Measurements from ENCODE around the gene HSPA8.

HSPA8 gene

GRCh38 chr11:123047266-123047946 is 14.5 kb downstream of the HSPA8 start:
- no peak for DNase-seq

DNA sequence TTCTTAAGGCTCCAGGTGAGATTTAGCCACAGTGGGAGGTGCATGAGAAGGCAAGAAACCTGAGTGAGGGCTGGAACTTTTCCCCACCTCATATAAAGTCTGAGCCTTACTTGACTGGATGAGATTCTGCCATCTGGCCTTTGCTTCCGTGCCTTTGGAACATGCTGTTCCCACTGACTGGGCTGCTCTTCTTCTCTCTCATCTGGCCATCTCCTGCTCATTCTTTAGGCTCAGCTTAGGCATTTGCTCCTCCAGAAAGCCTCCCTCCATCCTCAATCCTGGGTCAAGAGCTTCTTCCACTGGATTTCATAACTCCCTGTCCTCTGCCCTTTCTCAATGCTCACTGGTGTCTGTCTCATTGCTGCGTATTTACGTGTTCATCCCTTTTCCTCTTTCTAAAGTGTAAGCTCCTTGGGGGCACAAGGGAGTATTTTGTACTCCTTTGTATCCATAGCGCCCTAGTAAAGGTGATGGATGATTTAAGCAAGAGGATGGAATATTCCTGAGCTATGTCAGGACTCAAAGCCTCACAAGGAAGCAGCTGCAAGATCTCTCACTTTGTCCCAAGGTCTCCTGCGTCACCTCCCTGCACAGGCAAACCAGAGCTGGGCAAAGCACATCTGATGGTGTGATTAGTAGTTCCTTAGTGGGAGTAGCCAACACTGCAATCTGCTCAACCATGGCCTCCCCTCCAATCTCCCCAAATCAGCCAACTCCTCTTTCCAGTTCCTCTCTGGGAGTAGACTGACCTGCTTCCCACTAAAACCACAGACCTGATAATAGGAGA is 15.3 kb downstream of the HSPA8 start:
- DNase-seq: no peak

- no peak for DNase-seq
Measured at GRCh38 chr11:123045101-123045500, 16.8 kb downstream of the HSPA8 start.

DNA sequence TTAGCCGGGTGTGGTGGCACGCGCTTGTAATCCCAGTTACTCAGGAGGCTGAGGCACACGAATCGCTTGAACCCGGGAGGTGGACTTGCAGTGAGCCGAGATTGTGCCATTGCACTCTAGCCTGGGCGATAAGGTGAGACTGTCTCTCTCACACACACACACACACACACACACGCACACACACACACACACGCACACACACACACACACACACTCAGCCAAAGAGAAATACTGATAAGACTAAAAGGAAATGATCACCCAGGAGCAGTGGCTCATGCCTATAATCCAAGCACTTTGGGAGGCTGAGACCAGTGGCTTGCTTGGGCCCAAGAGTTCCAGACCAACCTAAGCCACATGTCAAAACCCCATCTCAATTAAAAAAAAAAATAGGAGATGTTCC is 20.8 kb downstream of the HSPA8 start:
- DNase-seq: no peak

- no peak for DNase-seq
Measured at GRCh38 chr11:123040111-123040432, 21.9 kb downstream of the HSPA8 start.

- no peak for DNase-seq
Measured at GRCh38 chr11:123035831-123036230, 26.1 kb downstream of the HSPA8 start.

DNA sequence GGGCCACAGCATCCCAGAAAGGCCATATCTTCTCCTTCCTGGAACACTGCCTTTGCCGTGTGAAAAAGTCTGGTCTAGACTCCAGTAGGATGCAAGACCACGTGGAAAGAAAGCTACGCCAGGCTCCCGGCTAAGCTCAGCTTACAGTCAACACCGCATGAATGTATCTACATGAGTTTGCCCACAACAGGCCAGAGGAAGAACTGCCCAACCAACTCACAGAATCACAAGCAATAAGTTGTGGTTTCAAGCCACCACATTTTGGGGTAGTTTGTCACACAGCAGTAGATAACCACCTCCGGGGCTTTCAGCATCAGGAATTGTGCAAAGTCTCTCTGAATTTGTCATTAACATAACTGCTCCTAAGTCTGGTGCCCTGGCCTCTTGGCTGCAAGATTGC is 27.3 kb downstream of the HSPA8 start:
- DNase-seq: no peak

DNA sequence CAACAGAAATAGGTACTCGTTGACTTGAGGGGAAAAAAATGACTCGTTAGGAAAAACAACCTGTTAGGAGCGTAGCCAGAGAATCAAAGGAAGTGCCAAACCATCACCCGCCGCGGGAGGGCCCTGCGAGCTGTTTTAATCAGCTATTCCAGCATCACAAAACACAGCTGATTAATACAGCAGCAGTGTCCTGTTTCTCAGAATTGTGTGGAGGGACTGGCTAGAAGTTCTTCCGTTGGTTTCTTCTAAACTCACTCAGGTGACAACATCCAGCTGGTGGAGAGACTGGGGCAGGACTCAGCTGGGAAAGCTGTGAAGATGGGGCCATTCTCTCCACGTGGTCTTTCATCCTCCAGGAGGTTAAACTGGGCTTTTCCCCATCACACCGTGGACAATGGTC is 28.0 kb downstream of the HSPA8 start:
- no peak for DNase-seq

GRCh38 chr11:123030517-123030916 is 31.4 kb downstream of the HSPA8 start:
- DNase-seq: no peak

DNA sequence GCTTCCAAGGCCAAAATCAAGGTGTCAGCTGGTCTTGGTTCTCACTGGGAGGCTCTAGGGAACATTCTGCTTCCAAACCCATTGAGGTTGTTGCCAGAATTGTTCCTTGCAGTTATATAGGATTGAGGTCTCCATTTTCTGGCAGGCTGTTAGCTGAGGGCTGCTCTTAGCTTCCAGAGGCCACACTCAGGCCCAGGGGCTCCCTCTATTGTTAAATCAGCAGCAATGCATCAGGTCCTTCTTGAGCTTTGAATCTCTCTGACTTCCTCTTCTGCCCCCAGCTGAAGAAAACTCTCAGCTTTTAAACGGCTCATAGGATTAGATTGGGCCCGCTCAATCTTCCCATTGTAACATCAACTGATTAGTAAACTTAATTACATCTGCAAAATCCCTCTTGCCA is 41.0 kb downstream of the HSPA8 start:
- DNase-seq: peak in 1 of 5 experiments; percentile 51

DNA sequence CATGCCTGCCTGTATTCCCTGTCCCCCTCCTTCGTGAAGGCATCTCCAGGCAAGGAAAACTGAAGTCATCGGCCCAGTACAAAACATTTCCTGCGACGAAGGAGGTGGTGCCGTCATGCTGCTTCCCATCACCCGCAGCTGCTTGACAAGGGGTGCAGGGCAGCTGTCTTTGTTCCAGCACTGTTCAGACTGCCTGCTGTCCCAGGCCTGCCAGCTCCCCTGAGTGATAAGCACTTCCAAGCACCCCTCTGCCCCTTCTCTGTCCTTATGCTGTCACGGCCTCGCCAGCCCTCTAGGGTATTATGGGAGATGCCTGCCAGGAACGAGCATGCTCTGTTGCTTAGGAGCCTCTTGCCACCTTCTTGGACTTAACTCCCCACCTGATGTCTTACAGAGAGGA is 43.2 kb downstream of the HSPA8 start:
- no peak for DNase-seq

GRCh38 chr11:123011510-123011909 is 50.4 kb downstream of the HSPA8 start:
- DNase-seq: no peak

Data from T-helper 2 cell (primary cell).